ENCODE results near the gene IL1R1. TPM values are rescaled to one million over a fixed set of nuclear protein-coding genes. Genes with fewer than 3 reads are reported as not detected.
"Not testable (repeated sequence)": the region's sequence is repeated elsewhere in the genome, so short reads cannot be mapped to it uniquely, and the experiment has no call there.

IL1R1 gene
- total RNA-seq, 4 donors from 2014 or later = 51.1 to 141 (median 70.9) TPM

GRCh38 chr2:102122115-102122514 is 20.4 kb upstream of the IL1R1 start:
- peak overlapping the region in 3 of 4 donors; percentile 44 to 57 (median 44) for H3K27ac ChIP-seq
- H3K4me1 ChIP-seq = peaks cover under 1 to 18% (median 3%) of the 10 kb centered on the region in 3 donors
- no peaks in the 10 kb centered on the region for H3K36me3 ChIP-seq
- no peaks in the 10 kb centered on the region for H3K9me3 ChIP-seq
- no peak overlapping the region for H3K4me3 ChIP-seq
- H3K27me3 ChIP-seq = no peaks in the 10 kb centered on the region
- peak; percentile 65 for ATAC-seq
- WGBS, 2 donors (ENCODE audit: low coverage in 1 of 2) = 17 to 38% methylated on average over 2 to 3 of the region's 3 CpGs
- TF ChIP-seq POLR2AphosphoS5 (IDR thresholded peaks at IDR 0.05) = peak; percentile 72
- no peak for TF ChIP-seq POLR2A (IDR thresholded peaks at IDR 0.05)

GRCh38 chr2:102122909-102123308 is 19.6 kb upstream of the IL1R1 start:
- 87 to 100% methylated on average over 1 of the region's 1 CpG for WGBS, 2 donors (ENCODE audit: low coverage in 1 of 2)
- no peak for ATAC-seq
- Histone ChIP-seq H3K4me3 (no peak overlapping the region), H3K27me3 (no peaks in the 10 kb centered on the region), H3K36me3 (no peaks in the 10 kb centered on the region), H3K4me1 (peaks cover 0 to 10% (median 3%) of the 10 kb centered on the region in 3 donors), H3K27ac (no peak overlapping the region), H3K9me3 (no peaks in the 10 kb centered on the region)
- TF ChIP-seq EP300 (IDR thresholded peaks at IDR 0.05) = no peak
- TF ChIP-seq POLR2AphosphoS5 (IDR thresholded peaks at IDR 0.05) = no peak
- TF ChIP-seq POLR2A (IDR thresholded peaks at IDR 0.05) = no peak
- TF ChIP-seq CTCF (IDR thresholded peaks at IDR 0.05) = no peak

- not testable (repeated sequence) for H3K27me3 ChIP-seq, H3K4me1 ChIP-seq, ATAC-seq, H3K36me3 ChIP-seq, H3K27ac ChIP-seq, H3K4me3 ChIP-seq, H3K9me3 ChIP-seq
- 87 to 100% methylated on average over 1 to 3 of the region's 5 CpGs for WGBS, 2 donors (ENCODE audit: low coverage in 1 of 2)
Measured at GRCh38 chr2:102124421-102124820, 18.1 kb upstream of the IL1R1 start.

GRCh38 chr2:102126169-102126568 is 16.4 kb upstream of the IL1R1 start:
- WGBS, 2 donors (ENCODE audit: low coverage in 1 of 2) = 91 to 94% methylated on average over 4 of the region's 4 CpGs
- no peaks in the 10 kb centered on the region for H3K36me3 ChIP-seq
- no peaks in the 10 kb centered on the region for H3K27me3 ChIP-seq
- no peaks in the 10 kb centered on the region for H3K9me3 ChIP-seq
- peaks cover 0 to 10% (median 3%) of the 10 kb centered on the region in 3 donors for H3K4me1 ChIP-seq
- no peak overlapping the region for H3K4me3 ChIP-seq
- no peak for TF ChIP-seq CTCF (IDR thresholded peaks at IDR 0.05)
- ATAC-seq = no peak
- no peak overlapping the region for H3K27ac ChIP-seq

- Histone ChIP-seq H3K9me3 (no peaks in the 10 kb centered on the region), H3K27ac (no peak overlapping the region), H3K36me3 (no peaks in the 10 kb centered on the region), H3K4me3 (no peak overlapping the region), H3K4me1 (peaks cover 0 to 10% (median 3%) of the 10 kb centered on the region in 3 donors), H3K27me3 (no peaks in the 10 kb centered on the region)
- whole genome bisulfite sequencing, 2 donors (ENCODE audit: low coverage in 1 of 2) = 100% methylated on average over 2 of the region's 2 CpGs; no CpG with 5 or more reads in 1 of the 2 donors
- TF ChIP-seq CTCF (IDR thresholded peaks at IDR 0.05) (no peak), POLR2A (IDR thresholded peaks at IDR 0.05) (no peak), EP300 (IDR thresholded peaks at IDR 0.05) (no peak)
- no peak for ATAC-seq
Measured at GRCh38 chr2:102126660-102127059, 15.9 kb upstream of the IL1R1 start.

- H3K4me1 ChIP-seq = no peaks in the 10 kb centered on the region
- H3K9me3 ChIP-seq = no peaks in the 10 kb centered on the region
- no peak for ATAC-seq
- H3K36me3 ChIP-seq = no peaks in the 10 kb centered on the region
- WGBS, 2 donors (ENCODE audit: low coverage in 1 of 2) = 80 to 89% methylated on average over 1 of the region's 1 CpG
- no peak for TF ChIP-seq EP300 (IDR thresholded peaks at IDR 0.05)
- TF ChIP-seq POLR2AphosphoS5 (IDR thresholded peaks at IDR 0.05) = no peak
- TF ChIP-seq POLR2A (IDR thresholded peaks at IDR 0.05) = no peak
- no peak for TF ChIP-seq CTCF (IDR thresholded peaks at IDR 0.05)
- H3K27me3 ChIP-seq = no peaks in the 10 kb centered on the region
- H3K27ac ChIP-seq = no peak overlapping the region
- no peak overlapping the region for H3K4me3 ChIP-seq
Measured at GRCh38 chr2:102129082-102129481, 13.5 kb upstream of the IL1R1 start.
